HepG2 (cell line): ENCODE results near the gene GMEB2. TPM values are rescaled to one million over a fixed set of nuclear protein-coding genes. Genes with fewer than 3 reads are reported as not detected.

Experiments
- BCL6 ChIP-seq: IDR thresholded peaks from 2 replicates; pipeline ENCODE4 v1.6.1; 2016; ENCODE audit warnings: missing genetic modification reagents, missing compliant biosample characterization
- CEBPB ChIP-seq: IDR thresholded peaks from 2 replicates; pipeline ENCODE4 v1.6.1; 2011; ENCODE audit warnings: low read depth, low read length, improper control_type of control experiment, borderline replicate concordance
- CREM ChIP-seq, 2 experiments: sonication (generic) in 1 of 2; formaldehyde crosslinking in 1 of 2; IDR thresholded peaks; 2 replicates each; pipeline versions ENCODE4 v1.4.0 to v1.6.1; 2016 to 2020; ENCODE audit warnings: antibody characterized with exemption in 1 of 2, mild to moderate bottlenecking in 1 of 2, missing genetic modification reagents in 1 of 2
- GATAD1 ChIP-seq: IDR thresholded peaks from 2 replicates; pipeline ENCODE4 v1.6.1; 2016; ENCODE audit warnings: missing genetic modification reagents, missing compliant biosample characterization
- NFYC ChIP-seq: IDR thresholded peaks from 2 replicates; pipeline ENCODE4 v1.6.1; 2016; ENCODE audit warnings: missing genetic modification reagents, missing compliant biosample characterization
- POLR2AphosphoS2 ChIP-seq: IDR thresholded peaks from 2 replicates; pipeline ENCODE4 v1.6.1; 2011; ENCODE audit warnings: low read depth, low read length, improper control_type of control experiment
- REXO4 ChIP-seq: sonication (generic); formaldehyde crosslinking; IDR thresholded peaks from 2 replicates; pipeline ENCODE4 v1.8.0; 2022; ENCODE audit warnings: missing genetic modification reagents, mild to moderate bottlenecking, borderline replicate concordance
- RFX3 ChIP-seq: IDR thresholded peaks from 2 replicates; pipeline ENCODE4 v1.6.1; 2016; ENCODE audit warnings: missing biosample characterization, missing genetic modification reagents
- TBP ChIP-seq: sonication (generic); formaldehyde crosslinking; IDR thresholded peaks from 2 replicates; pipeline ENCODE4 v1.5.0; 2020; ENCODE audit warnings: missing genetic modification reagents
- YY1 ChIP-seq: IDR thresholded peaks from 2 replicates; pipeline ENCODE4 v1.6.1; 2011; ENCODE audit warnings: low read length, low read depth, moderate library complexity, mild to moderate bottlenecking; ENCODE audit not compliant: insufficient read depth, insufficient replicate concordance
- ZMAT3 ChIP-seq: sonication (generic); formaldehyde crosslinking; conservative IDR thresholded peaks from 2 replicates; pipeline ENCODE4 v1.7.0; 2021; ENCODE audit warnings: missing genetic modification reagents
- ZNF121 ChIP-seq: sonication (generic); formaldehyde crosslinking; IDR thresholded peaks from 2 replicates; pipeline ENCODE4 v1.5.0; 2020; ENCODE audit warnings: mild to moderate bottlenecking, missing genetic modification reagents
- ZNF136 ChIP-seq: sonication (generic); formaldehyde crosslinking; IDR thresholded peaks from 2 replicates; pipeline ENCODE4 v1.8.1; 2022; ENCODE audit warnings: low read depth, mild to moderate bottlenecking, moderate library complexity, missing genetic modification reagents
- ZNF343 ChIP-seq: sonication (generic); formaldehyde crosslinking; IDR thresholded peaks from 2 replicates; pipeline ENCODE4 v1.4.0; 2020; ENCODE audit warnings: mild to moderate bottlenecking, missing genetic modification reagents
- ZNF350 ChIP-seq: sonication (generic); formaldehyde crosslinking; IDR thresholded peaks from 2 replicates; pipeline ENCODE4 v1.4.0; 2020; ENCODE audit warnings: mild to moderate bottlenecking, low read depth, missing genetic modification reagents, borderline replicate concordance
- ZNF383 ChIP-seq: sonication (generic); formaldehyde crosslinking; IDR thresholded peaks from 2 replicates; pipeline ENCODE4 v1.4.0; 2020; ENCODE audit warnings: missing genetic modification reagents, mild to moderate bottlenecking, borderline replicate concordance
- ZNF572 ChIP-seq: sonication (generic); formaldehyde crosslinking; IDR thresholded peaks from 2 replicates; pipeline ENCODE4 v1.5.1; 2020; ENCODE audit warnings: mild to moderate bottlenecking, missing genetic modification reagents
- ZNF720 ChIP-seq: sonication (generic); formaldehyde crosslinking; IDR thresholded peaks from 2 replicates; pipeline ENCODE4 v1.4.0; 2020; ENCODE audit warnings: missing genetic modification reagents
- ZSCAN21 ChIP-seq: sonication (generic); formaldehyde crosslinking; IDR thresholded peaks from 2 replicates; pipeline ENCODE4 v1.8.0; 2022; ENCODE audit warnings: mild to moderate bottlenecking, missing genetic modification reagents, moderate library complexity, borderline replicate concordance
- ZSCAN22 ChIP-seq: sonication (generic); formaldehyde crosslinking; IDR thresholded peaks from 2 replicates; pipeline ENCODE4 v1.4.0; 2020; ENCODE audit warnings: mild to moderate bottlenecking, missing genetic modification reagents
- ZSCAN9 ChIP-seq: IDR thresholded peaks from 2 replicates; pipeline ENCODE4 v1.6.1; 2016; ENCODE audit warnings: borderline replicate concordance
- polyA plus RNA-seq, 8 experiments: library from polyadenylated mRNA; depleted of rRNA in 3 of 8; stranded (reverse) in 7 of 8; unstranded in 1 of 8; fragments of >200 nt; fragmentation: Illumina TruSeq in 4 of 8; extraction: Trizol in 4 of 8; gene quantifications; 2 replicates each; pipeline versions ENCODE4 v1.2.1 to v1.2.3, GENCODE V29; 2011 to 2016; ENCODE audit warnings: low read depth in 4 of 8, missing spikeins in 1 of 8, mixed read lengths in 1 of 8; ENCODE audit not compliant: insufficient read depth in 1 of 8
- total RNA-seq, 5 experiments: library from RNA; depleted of rRNA; stranded (reverse); fragments of >200 nt; fragmentation: Illumina TruSeq; extraction: Trizol; gene quantifications; 2 replicates each; pipeline ENCODE4 v1.2.3, GENCODE V29; 2016; ENCODE audit warnings: low read depth in 1 of 5
- TF ChIP-seq, protein P1 (sequence below): IDR thresholded peaks from 2 replicates; pipeline ENCODE4 v1.6.1; 2016; ENCODE audit warnings: missing compliant biosample characterization, missing genetic modification reagents, borderline replicate concordance
- TF ChIP-seq, protein P2 (sequence below): sonication (generic); formaldehyde crosslinking; IDR thresholded peaks from 2 replicates; pipeline ENCODE4 v1.5.0; 2020; ENCODE audit warnings: mild to moderate bottlenecking, missing genetic modification reagents
- TF ChIP-seq, protein P3 (sequence below): sonication (generic); formaldehyde crosslinking; IDR thresholded peaks from 2 replicates; pipeline ENCODE4 v1.5.0; 2020; ENCODE audit warnings: missing genetic modification reagents
- TF ChIP-seq, protein P4 (sequence below): sonication (generic); formaldehyde crosslinking; IDR thresholded peaks from 2 replicates; pipeline ENCODE4 v1.4.0; 2020; ENCODE audit warnings: missing genetic modification reagents, borderline replicate concordance

The GMEB2 gene
- total and polyA plus RNA-seq, 2 of the 13 experiments (the other 11 are each of a cell fraction or from before 2014, with no cell fraction given), result 10.6 to 12.4 TPM

DNA sequence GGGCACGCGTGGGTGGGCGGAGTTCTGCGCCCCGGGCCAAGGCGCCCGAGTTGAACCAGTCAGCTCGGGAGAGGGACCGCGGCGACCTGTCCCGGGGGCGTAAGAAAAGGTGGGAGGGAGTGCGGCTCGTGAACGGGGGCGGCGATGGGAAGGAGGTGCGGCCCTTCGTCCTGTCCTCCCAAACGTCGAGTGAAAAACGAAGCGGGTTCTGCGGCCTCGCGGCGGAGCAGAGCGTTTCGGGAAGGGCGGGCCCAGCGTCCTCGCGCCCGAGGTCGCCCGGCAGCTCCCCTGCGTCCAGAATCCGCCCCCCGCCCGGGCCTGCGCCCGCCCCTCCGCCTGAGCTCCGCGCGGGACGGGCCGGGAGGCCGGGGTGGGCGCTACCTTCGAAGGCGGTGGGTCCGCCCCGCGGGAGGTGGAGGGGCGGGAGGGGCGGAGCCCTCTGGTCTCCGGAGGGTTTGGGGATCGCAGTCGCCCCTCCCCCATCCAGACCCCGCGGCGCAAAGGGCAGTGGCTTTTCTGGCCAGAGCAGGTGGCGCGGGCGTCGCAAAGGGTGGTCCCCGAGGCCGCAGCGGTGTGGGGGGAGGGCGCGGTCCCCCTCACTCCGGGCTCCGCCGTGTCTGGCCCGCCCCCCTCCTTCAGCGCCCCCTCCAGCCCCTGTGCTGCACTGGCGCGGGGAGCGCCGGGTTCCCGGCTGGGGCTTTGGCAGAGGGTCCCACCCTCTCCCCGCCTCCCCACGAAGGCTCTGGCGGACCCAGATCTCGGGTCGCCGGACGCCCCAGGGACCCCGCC is 25.5 kb upstream of the GMEB2 start (continued):
- TF ChIP-seq ZSCAN21 (CRISPR knock-in tag) (no peak; the same call in 1 of the 2 replicates), ZNF350 (no peak), ZNF720 (CRISPR knock-in tag) (no peak), YY1 (no peak), ZMAT3 (CRISPR knock-in tag) (0 out of 2 replicates have a peak, but pooled peaks have one; percentile 3), ZNF121 (CRISPR knock-in tag) (0 out of 2 replicates have a peak, but pooled peaks have one; percentile 12), RFX3 (no peak), CREM (IDR thresholded peaks at IDR 0.05) (no peak), CREM (CRISPR knock-in tag; IDR thresholded peaks at IDR 0.05) (no peak), CEBPB (no peak), ZNF572 (CRISPR knock-in tag) (no peak), ZNF136 (no peak), ZSCAN9 (CRISPR knock-in tag) (no peak; the same call in 1 of the 2 replicates), GATAD1 (CRISPR knock-in tag) (no peak), POLR2AphosphoS2 (no peak), NFYC (CRISPR knock-in tag) (no peak), ZSCAN22 (CRISPR knock-in tag) (no peak), REXO4 (no peak), ZNF383 (CRISPR knock-in tag) (0 out of 2 replicates have a peak, but pooled peaks have one; percentile 18), TBP (CRISPR knock-in tag) (no peak), BCL6 (CRISPR knock-in tag) (peak; percentile 24; the same call in 1 of the 2 replicates), ZNF343 (CRISPR knock-in tag) (no peak)
- TF ChIP-seq, protein P1, sequence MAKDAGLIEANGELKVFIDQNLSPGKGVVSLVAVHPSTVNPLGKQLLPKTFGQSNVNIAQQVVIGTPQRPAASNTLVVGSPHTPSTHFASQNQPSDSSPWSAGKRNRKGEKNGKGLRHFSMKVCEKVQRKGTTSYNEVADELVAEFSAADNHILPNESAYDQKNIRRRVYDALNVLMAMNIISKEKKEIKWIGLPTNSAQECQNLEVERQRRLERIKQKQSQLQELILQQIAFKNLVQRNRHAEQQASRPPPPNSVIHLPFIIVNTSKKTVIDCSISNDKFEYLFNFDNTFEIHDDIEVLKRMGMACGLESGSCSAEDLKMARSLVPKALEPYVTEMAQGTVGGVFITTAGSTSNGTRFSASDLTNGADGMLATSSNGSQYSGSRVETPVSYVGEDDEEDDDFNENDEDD (CRISPR knock-in tag), result peak; percentile 81
- TF ChIP-seq, protein P2, sequence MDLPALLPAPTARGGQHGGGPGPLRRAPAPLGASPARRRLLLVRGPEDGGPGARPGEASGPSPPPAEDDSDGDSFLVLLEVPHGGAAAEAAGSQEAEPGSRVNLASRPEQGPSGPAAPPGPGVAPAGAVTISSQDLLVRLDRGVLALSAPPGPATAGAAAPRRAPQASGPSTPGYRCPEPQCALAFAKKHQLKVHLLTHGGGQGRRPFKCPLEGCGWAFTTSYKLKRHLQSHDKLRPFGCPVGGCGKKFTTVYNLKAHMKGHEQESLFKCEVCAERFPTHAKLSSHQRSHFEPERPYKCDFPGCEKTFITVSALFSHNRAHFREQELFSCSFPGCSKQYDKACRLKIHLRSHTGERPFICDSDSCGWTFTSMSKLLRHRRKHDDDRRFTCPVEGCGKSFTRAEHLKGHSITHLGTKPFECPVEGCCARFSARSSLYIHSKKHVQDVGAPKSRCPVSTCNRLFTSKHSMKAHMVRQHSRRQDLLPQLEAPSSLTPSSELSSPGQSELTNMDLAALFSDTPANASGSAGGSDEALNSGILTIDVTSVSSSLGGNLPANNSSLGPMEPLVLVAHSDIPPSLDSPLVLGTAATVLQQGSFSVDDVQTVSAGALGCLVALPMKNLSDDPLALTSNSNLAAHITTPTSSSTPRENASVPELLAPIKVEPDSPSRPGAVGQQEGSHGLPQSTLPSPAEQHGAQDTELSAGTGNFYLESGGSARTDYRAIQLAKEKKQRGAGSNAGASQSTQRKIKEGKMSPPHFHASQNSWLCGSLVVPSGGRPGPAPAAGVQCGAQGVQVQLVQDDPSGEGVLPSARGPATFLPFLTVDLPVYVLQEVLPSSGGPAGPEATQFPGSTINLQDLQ (CRISPR knock-in tag), result no peak
- TF ChIP-seq, protein P3, sequence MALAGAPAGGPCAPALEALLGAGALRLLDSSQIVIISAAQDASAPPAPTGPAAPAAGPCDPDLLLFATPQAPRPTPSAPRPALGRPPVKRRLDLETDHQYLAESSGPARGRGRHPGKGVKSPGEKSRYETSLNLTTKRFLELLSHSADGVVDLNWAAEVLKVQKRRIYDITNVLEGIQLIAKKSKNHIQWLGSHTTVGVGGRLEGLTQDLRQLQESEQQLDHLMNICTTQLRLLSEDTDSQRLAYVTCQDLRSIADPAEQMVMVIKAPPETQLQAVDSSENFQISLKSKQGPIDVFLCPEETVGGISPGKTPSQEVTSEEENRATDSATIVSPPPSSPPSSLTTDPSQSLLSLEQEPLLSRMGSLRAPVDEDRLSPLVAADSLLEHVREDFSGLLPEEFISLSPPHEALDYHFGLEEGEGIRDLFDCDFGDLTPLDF (CRISPR knock-in tag), result no peak
- TF ChIP-seq, protein P4, sequence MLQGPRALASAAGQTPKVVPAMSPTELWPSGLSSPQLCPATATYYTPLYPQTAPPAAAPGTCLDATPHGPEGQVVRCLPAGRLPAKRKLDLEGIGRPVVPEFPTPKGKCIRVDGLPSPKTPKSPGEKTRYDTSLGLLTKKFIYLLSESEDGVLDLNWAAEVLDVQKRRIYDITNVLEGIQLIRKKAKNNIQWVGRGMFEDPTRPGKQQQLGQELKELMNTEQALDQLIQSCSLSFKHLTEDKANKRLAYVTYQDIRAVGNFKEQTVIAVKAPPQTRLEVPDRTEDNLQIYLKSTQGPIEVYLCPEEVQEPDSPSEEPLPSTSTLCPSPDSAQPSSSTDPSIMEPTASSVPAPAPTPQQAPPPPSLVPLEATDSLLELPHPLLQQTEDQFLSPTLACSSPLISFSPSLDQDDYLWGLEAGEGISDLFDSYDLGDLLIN, result no peak
